K562 (cell line): ENCODE data around the gene SET.

ENCODE experiments used
- FOXM1 ChIP-seq, 2 experiments: fragments of 450-650 bp in 1 of 2; sonication (generic) in 1 of 2; formaldehyde crosslinking in 1 of 2; IDR thresholded peaks; 2 replicates each; pipeline versions ENCODE4 v1.6.1 to v1.9.0; 2017 to 2022; ENCODE audit warnings: low read depth in 2 of 2, mild to moderate bottlenecking in 2 of 2, missing genetic modification reagents in 1 of 2, moderate library complexity in 1 of 2
- PHF20 ChIP-seq: fragments of 450-650 bp; IDR thresholded peaks from 2 replicates; pipeline ENCODE4 v1.6.1; 2018; ENCODE audit not compliant: partially characterized antibody
- POLR2A ChIP-seq: fragments of 450-650 bp; conservative IDR thresholded peaks from 2 replicates; pipeline ENCODE4 v1.6.1; 2016
- SIRT6 ChIP-seq: IDR thresholded peaks from one replicate; pipeline ENCODE4 v1.6.1; 2012; ENCODE audit warnings: low read depth, mild to moderate bottlenecking, control low read depth, inconsistent platforms, low read length, moderate library complexity
- SRSF3 ChIP-seq: fragments of 200-400 bp; formaldehyde crosslinking; IDR thresholded peaks from 2 replicates; pipeline ENCODE4 v1.6.1; 2016; ENCODE audit warnings: mild to moderate bottlenecking, low read length, moderate library complexity; ENCODE audit not compliant: insufficient read depth
- TEAD4 ChIP-seq, 2 experiments: sonication (generic) in 1 of 2; formaldehyde crosslinking in 1 of 2; IDR thresholded peaks; 2 replicates each; pipeline versions ENCODE4 v1.6.1 to v1.8.0; 2012 to 2022; ENCODE audit warnings: borderline replicate concordance in 1 of 2, inconsistent platforms in 1 of 2, low read length in 1 of 2, mild to moderate bottlenecking in 1 of 2, missing genetic modification reagents in 1 of 2
- ZBTB1 ChIP-seq: sonication (generic); formaldehyde crosslinking; IDR thresholded peaks from 2 replicates; pipeline ENCODE4 v1.8.1; 2023; ENCODE audit warnings: missing genetic modification reagents, low read depth, mild to moderate bottlenecking, borderline replicate concordance
- ZBTB8A ChIP-seq: fragments of 450-650 bp; IDR thresholded peaks from 2 replicates; pipeline ENCODE4 v1.6.1; 2018; ENCODE audit warnings: mild to moderate bottlenecking, moderate library complexity; ENCODE audit not compliant: partially characterized antibody
- TF ChIP-seq, protein P1 (sequence below), 2 experiments: fragments of 450-650 bp in 1 of 2; sonication (generic) in 1 of 2; formaldehyde crosslinking in 1 of 2; IDR thresholded peaks in 1 of 2; conservative IDR thresholded peaks in 1 of 2; 2 replicates each; pipeline versions ENCODE4 v1.6.1 to v1.8.1; 2016 to 2023; ENCODE audit warnings: mild to moderate bottlenecking in 2 of 2, moderate library complexity in 2 of 2, inconsistent platforms in 1 of 2, missing genetic modification reagents in 1 of 2
- TF ChIP-seq, protein P2 (sequence below), 3 experiments: IDR thresholded peaks in 2 of 3; conservative IDR thresholded peaks in 1 of 3; 2 replicates each; pipeline ENCODE4 v1.5.1; 2011 to 2012; ENCODE audit warnings: low read length in 3 of 3, mild to moderate bottlenecking in 3 of 3, control low read depth in 2 of 3, improper control_type of control experiment in 1 of 3, inconsistent platforms in 1 of 3, low read depth in 1 of 3, mixed read lengths in 1 of 3, moderate library complexity in 1 of 3; ENCODE audit not compliant: insufficient read depth in 2 of 3

DNA sequence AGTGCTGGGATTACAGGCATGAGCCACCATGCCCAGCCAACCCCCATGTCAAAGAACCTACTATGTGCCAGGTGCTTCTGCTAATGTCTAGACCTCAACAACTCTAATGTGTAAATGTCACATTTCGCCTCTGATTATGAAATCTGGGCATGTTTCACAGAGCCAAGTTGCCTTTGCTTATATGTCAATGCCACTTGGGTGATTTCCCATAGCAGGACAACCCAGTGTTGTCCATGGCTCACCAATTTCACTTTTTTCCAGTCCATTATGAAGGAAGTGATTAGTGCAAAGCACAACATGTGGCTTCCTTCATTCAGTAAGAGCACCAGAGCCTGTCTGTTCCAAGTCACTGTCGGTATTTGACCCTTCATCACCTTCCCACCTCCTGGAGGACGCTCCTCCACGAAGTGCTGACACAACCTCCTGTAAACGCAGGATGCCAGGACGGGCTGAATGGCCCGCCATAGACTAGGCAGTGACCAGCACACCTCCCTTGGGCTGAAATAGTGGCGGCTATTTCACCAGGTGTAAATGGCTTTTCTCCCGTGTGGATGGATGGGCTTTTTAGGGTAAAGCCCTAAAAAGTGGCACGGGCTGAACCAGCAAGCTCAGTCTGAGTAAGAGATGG, 12.3 kb downstream of the SET start:
- TF ChIP-seq, protein P1, sequence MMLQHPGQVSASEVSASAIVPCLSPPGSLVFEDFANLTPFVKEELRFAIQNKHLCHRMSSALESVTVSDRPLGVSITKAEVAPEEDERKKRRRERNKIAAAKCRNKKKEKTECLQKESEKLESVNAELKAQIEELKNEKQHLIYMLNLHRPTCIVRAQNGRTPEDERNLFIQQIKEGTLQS (IDR thresholded peaks at IDR 0.05) = no peak
- TF ChIP-seq, protein P1 (CRISPR knock-in tag; conservative IDR thresholded peaks at IDR 0.05) = no peak
- no peak for TF ChIP-seq FOXM1 (IDR thresholded peaks at IDR 0.05; ENCODE audit: low read depth)
- no peak for TF ChIP-seq FOXM1 (CRISPR knock-in tag; IDR thresholded peaks at IDR 0.05; ENCODE audit: low read depth)
- no peak for TF ChIP-seq PHF20
- TF ChIP-seq, protein P2, sequence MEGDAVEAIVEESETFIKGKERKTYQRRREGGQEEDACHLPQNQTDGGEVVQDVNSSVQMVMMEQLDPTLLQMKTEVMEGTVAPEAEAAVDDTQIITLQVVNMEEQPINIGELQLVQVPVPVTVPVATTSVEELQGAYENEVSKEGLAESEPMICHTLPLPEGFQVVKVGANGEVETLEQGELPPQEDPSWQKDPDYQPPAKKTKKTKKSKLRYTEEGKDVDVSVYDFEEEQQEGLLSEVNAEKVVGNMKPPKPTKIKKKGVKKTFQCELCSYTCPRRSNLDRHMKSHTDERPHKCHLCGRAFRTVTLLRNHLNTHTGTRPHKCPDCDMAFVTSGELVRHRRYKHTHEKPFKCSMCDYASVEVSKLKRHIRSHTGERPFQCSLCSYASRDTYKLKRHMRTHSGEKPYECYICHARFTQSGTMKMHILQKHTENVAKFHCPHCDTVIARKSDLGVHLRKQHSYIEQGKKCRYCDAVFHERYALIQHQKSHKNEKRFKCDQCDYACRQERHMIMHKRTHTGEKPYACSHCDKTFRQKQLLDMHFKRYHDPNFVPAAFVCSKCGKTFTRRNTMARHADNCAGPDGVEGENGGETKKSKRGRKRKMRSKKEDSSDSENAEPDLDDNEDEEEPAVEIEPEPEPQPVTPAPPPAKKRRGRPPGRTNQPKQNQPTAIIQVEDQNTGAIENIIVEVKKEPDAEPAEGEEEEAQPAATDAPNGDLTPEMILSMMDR (IDR thresholded peaks at IDR 0.05 in 2 of 3, conservative IDR thresholded peaks at IDR 0.05 in 1 of 3; ENCODE audit: insufficient read depth in 2 of 3, low read depth in 1 of 3, low read length in 3 of 3) = no peak
- TF ChIP-seq SIRT6 = no peak
- no peak for TF ChIP-seq POLR2A
- TF ChIP-seq ZBTB8A = no peak
- TF ChIP-seq ZBTB1 = no peak
- TF ChIP-seq SRSF3 = no peak
- no peak for TF ChIP-seq TEAD4 (IDR thresholded peaks at IDR 0.05; ENCODE audit: low read length)
- TF ChIP-seq TEAD4 (CRISPR knock-in tag; IDR thresholded peaks at IDR 0.05; ENCODE audit: borderline replicate concordance) = no peak
